OCI-LY7 (cell line): ENCODE measurements around the gene MGME1. TPM values are rescaled to one million over a fixed set of nuclear protein-coding genes. Genes with fewer than 3 reads are reported as not detected.

Source experiments
- BruUV-seq: library from RNA; stranded (reverse); fragments of 400-500 nt; replicated peaks from 2 replicates; lab custom pipeline; 2021; lab: Mats Ljungman, UMichigan
- CTCF ChIA-PET: fragments of 300-600 bp; sonication (Branson Sonifier 250); formaldehyde crosslinking; loops from one replicate; lab custom pipeline; 2022; ENCODE audit warnings: antibody characterized with exemption; ENCODE audit not compliant: unreplicated experiment; lab: Charles Lee
- POLR2A ChIA-PET: fragments of 300-600 bp; sonication (Branson Sonifier 250); formaldehyde crosslinking; loops from one replicate; lab custom pipeline; 2022; ENCODE audit warnings: antibody characterized with exemption; lab: Charles Lee
- DNase-seq: peaks from one replicate; pipeline ENCODE4 v3.0.0-alpha.2; 2015; ENCODE audit warnings: low spot score
- H2AFZ ChIP-seq: fragments of 200-600 bp; sonication (generic), shearing (Covaris generic); 2 replicates; pipeline ENCODE4 v1.6.1; 2014; ENCODE audit warnings: mild to moderate bottlenecking, antibody characterized with exemption, low read length, moderate library complexity
- H3K27ac ChIP-seq: fragments of 200-600 bp; sonication (generic); 2 replicates; pipeline ENCODE4 v1.5.1; 2014; ENCODE audit warnings: mixed run types, low read depth, mild to moderate bottlenecking, moderate library complexity, low read length, inconsistent platforms; ENCODE audit not compliant: poor library complexity, severe bottlenecking
- H3K36me3 ChIP-seq: fragments of 200-600 bp; sonication (generic); 2 replicates; pipeline ENCODE4 v1.6.1; 2014; ENCODE audit warnings: mild to moderate bottlenecking, antibody characterized with exemption, low read length, moderate library complexity, mixed read lengths; ENCODE audit not compliant: insufficient read depth
- H3K4me1 ChIP-seq: fragments of 200-600 bp; sonication (generic); 2 replicates; pipeline ENCODE4 v1.5.1; 2014; ENCODE audit warnings: mild to moderate bottlenecking, low read length; ENCODE audit not compliant: insufficient read depth, poor library complexity, severe bottlenecking
- H3K4me2 ChIP-seq: fragments of 200-600 bp; sonication (generic); 2 replicates; pipeline ENCODE4 v1.6.1; 2014; ENCODE audit warnings: mild to moderate bottlenecking, low read length
- H3K4me3 ChIP-seq: fragments of 200-600 bp; sonication (generic); 2 replicates; pipeline ENCODE4 v1.5.1; 2014; ENCODE audit warnings: mild to moderate bottlenecking, low read depth, low read length; ENCODE audit not compliant: poor library complexity, severe bottlenecking
- H3K79me2 ChIP-seq: fragments of 200-600 bp; sonication (generic); 2 replicates; pipeline ENCODE4 v1.6.1; 2016; ENCODE audit warnings: low read depth, mild to moderate bottlenecking, low read length, moderate library complexity, mixed read lengths; ENCODE audit not compliant: insufficient read depth
- H3K9me2 ChIP-seq: fragments of 200-600 bp; sonication (generic); 2 replicates; pipeline ENCODE4 v1.6.1; 2016; ENCODE audit warnings: mild to moderate bottlenecking, low read length, mixed read lengths; ENCODE audit not compliant: insufficient read depth
- H3K9me3 ChIP-seq: fragments of 200-600 bp; sonication (generic); 2 replicates; pipeline ENCODE4 v1.6.1; 2014; ENCODE audit warnings: mild to moderate bottlenecking, mixed run types, low read length, mixed read lengths
- H4K20me1 ChIP-seq: fragments of 200-600 bp; sonication (generic); 2 replicates; pipeline ENCODE4 v1.6.1; 2014; ENCODE audit warnings: mild to moderate bottlenecking, antibody characterized with exemption, low read length, moderate library complexity, mixed read lengths; ENCODE audit not compliant: insufficient read depth
- CTCF ChIP-seq: fragments of 200-600 bp; sonication (generic); conservative IDR thresholded peaks from 2 replicates; pipeline ENCODE4 v1.5.1; 2014; ENCODE audit warnings: mild to moderate bottlenecking, antibody characterized with exemption, low read length, moderate library complexity, mixed read lengths
- EZH2phosphoT487 ChIP-seq: fragments of 200-600 bp; sonication (generic); IDR thresholded peaks from 2 replicates; pipeline ENCODE4 v1.6.1; 2018; ENCODE audit warnings: low read depth, borderline replicate concordance, mild to moderate bottlenecking, mixed run types, antibody characterized with exemption, low read length, moderate library complexity, mixed read lengths
- intact Hi-C: fragments of 100-400 bp; cut with micrococcal nuclease; formaldehyde crosslinking; loops from one replicate; pipeline ENCODE4 v1.10.0; 2022; ENCODE audit not compliant: unreplicated experiment
- total RNA-seq, 2 experiments: library from RNA; depleted of rRNA in 1 of 2; stranded (reverse); fragments of >200 nt in 1 of 2; shearing (Covaris generic) in 1 of 2; gene quantifications; 2 replicates each; pipeline ENCODE4 v1.2.3, GENCODE V29; 2014 to 2022

The MGME1 gene
- total RNA-seq, 2 experiments from 2014 or later: 46.6 to 80.1 TPM

- no TSS peak for BruUV-seq
- Histone ChIP-seq H2AFZ (no peak overlapping the region), H3K27ac (no peak overlapping the region), H3K36me3 (peaks cover 71% of the 10 kb centered on the region), H3K4me3 (no peak overlapping the region), H3K79me2 (peaks cover 32% of the 10 kb centered on the region; the same call in 1 of the 2 replicates), H3K9me3 (no peaks in the 10 kb centered on the region), H4K20me1 (peaks cover 52% of the 10 kb centered on the region), H3K4me2 (no peak overlapping the region), H3K4me1 (peaks cover 79% of the 10 kb centered on the region), H3K9me2 (no peaks in the 10 kb centered on the region)
- CTCF ChIA-PET: no interaction called here
- TF ChIP-seq EZH2phosphoT487 (no peak), CTCF (no peak)
- POLR2A ChIA-PET: interaction anchor here (1.2 to 1.6 kb wide), 2 partner anchors 17 to 21 kb away, joined by 3 to 4 read pairs; no protein-coding TSS in a partner anchor
- DNase-seq: no peak
- intact Hi-C loops: loop anchor here (5.0 kb wide), 1 partner anchor 85 kb away; no protein-coding TSS in a partner anchor
Observed at GRCh38 chr20:17941826-17942196, 27.0 kb upstream of the MGME1 start.

GRCh38 chr20:17943343-17943742 is 25.5 kb upstream of the MGME1 start:
- TF ChIP-seq EZH2phosphoT487: no peak
- no peak for TF ChIP-seq CTCF
- CTCF ChIA-PET: no interaction called here
- no TSS peak for BruUV-seq
- DNase-seq: peak; percentile 73
- Histone ChIP-seq H3K9me2 (no peaks in the 10 kb centered on the region), H3K4me2 (peak overlapping the region; percentile 66), H3K27ac (peak overlapping the region; percentile 65), H3K9me3 (no peaks in the 10 kb centered on the region), H3K79me2 (peaks cover 45% of the 10 kb centered on the region; the same call in 1 of the 2 replicates), H3K36me3 (peaks cover 87% of the 10 kb centered on the region), H3K4me1 (peaks cover 94% of the 10 kb centered on the region), H2AFZ (no peak overlapping the region), H3K4me3 (peak overlapping the region; percentile 23), H4K20me1 (peaks cover 67% of the 10 kb centered on the region)
- POLR2A ChIA-PET: interaction anchor here (0.8 to 3.6 kb wide), 4 partner anchors 13 to 27 kb away, joined by 4 to 16 read pairs (median 8); partner anchors contain the start of genes MGME1 and SNX5
- intact Hi-C loops: loop anchor here (5.0 kb wide), 1 partner anchor 86 kb away; no protein-coding TSS in a partner anchor

GRCh38 chr20:17944854-17945474 is 23.9 kb upstream of the MGME1 start:
- intact Hi-C loops: loop anchor here (5.0 kb wide), 1 partner anchor 88 kb away; no protein-coding TSS in a partner anchor
- H4K20me1 ChIP-seq: peaks cover 82% of the 10 kb centered on the region
- no TSS peak for BruUV-seq

More at GRCh38 chr20:17944854-17945474, 23.9 kb upstream of the MGME1 start:
- peaks cover 97% of the 10 kb centered on the region for H3K4me1 ChIP-seq
- H3K4me3 ChIP-seq: no peak overlapping the region
- H3K9me2 ChIP-seq: no peaks in the 10 kb centered on the region
- peaks cover 99% of the 10 kb centered on the region for H3K36me3 ChIP-seq
- no peak for DNase-seq
- ChIA-PET POLR2A (interaction anchor here (2.0 to 3.6 kb wide), 3 partner anchors 11 to 25 kb away, joined by 7 to 16 read pairs (median 12); partner anchors contain the start of genes MGME1 and SNX5), CTCF (no interaction called here)
- H3K9me3 ChIP-seq: no peaks in the 10 kb centered on the region
- TF ChIP-seq EZH2phosphoT487: no peak
- TF ChIP-seq CTCF: no peak
- H2AFZ ChIP-seq: no peak overlapping the region
- peaks cover 61% of the 10 kb centered on the region for H3K79me2 ChIP-seq
- peak overlapping the region; percentile 23 for H3K27ac ChIP-seq
- no peak overlapping the region for H3K4me2 ChIP-seq
